ENCODE measurements around the gene EVX2.

EVX2 gene

DNA sequence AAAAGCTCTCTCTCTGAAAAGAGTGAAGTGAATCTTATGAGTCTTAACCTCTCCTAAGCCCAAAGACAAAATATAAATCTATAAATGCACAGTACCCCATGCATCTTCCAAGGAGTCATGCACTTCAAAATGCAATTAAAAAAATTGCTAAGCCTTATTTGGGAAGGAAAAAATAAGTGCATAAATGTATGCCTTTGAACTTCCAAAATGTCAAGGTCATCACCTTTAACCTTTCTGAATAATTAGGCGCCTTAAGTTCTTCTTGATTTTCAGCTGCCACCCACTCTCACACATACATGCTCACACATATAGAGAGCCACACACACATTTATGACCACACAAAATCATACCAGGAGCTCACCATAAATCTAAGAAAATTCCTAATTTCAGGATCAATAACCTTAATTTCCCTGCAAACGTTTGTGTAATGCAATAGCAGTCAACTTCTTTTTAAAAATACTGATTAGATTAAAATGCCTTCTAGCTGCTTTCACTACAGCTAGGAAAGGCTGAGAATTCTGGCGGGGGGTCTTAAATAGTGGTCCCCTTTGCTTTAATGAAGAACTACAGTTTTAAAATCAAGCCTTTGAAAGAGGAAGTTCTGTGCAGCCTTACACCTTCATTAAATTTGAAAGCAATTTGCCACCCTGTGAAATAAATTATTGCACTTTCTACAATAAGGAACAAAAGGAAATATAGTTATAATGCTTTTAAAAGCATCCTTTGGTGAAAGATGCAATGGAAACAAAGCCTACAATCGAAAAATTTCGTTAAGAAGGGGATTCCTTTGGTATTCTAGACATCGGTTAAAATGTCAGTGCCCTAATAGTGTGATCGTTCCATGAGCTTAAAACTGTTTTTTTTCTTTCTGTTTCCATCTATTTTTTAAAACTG lies 26.9 kb upstream of the EVX2 start:
- TF ChIP-seq, protein P1, sequence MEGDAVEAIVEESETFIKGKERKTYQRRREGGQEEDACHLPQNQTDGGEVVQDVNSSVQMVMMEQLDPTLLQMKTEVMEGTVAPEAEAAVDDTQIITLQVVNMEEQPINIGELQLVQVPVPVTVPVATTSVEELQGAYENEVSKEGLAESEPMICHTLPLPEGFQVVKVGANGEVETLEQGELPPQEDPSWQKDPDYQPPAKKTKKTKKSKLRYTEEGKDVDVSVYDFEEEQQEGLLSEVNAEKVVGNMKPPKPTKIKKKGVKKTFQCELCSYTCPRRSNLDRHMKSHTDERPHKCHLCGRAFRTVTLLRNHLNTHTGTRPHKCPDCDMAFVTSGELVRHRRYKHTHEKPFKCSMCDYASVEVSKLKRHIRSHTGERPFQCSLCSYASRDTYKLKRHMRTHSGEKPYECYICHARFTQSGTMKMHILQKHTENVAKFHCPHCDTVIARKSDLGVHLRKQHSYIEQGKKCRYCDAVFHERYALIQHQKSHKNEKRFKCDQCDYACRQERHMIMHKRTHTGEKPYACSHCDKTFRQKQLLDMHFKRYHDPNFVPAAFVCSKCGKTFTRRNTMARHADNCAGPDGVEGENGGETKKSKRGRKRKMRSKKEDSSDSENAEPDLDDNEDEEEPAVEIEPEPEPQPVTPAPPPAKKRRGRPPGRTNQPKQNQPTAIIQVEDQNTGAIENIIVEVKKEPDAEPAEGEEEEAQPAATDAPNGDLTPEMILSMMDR (IDR thresholded peaks at IDR 0.05; ENCODE audit: low read depth, low read length, missing control alignments), result no peak
- DNase-seq (ENCODE audit: low read depth), result no peak
- H3K4me3 ChIP-seq (ENCODE audit: low read depth, low read length), result no peak overlapping the region

DNA sequence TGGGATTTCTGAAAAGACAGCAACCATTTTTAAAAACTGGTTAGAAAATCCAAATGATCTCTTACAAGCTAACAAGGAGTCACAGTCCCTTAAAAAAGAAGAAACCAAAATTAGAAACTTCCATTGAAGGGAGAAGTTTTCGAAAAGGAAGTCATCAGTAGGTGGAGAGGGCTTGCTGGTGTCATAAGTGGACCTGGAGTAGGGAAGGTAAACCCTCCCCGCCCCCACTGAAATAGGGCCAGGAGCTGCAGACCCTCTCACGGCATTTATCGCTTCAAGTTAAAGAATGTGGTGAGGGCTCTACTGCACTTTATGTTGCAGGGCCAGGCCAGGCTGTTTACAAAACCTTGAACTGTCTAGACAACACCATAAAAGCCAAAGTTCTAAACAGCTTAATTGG lies 26.2 kb upstream of the EVX2 start:
- TF ChIP-seq, protein P1 (IDR thresholded peaks at IDR 0.05; ENCODE audit: low read depth, low read length, missing control alignments), result no peak
- no peak overlapping the region for H3K4me3 ChIP-seq (ENCODE audit: low read depth, low read length)
- DNase-seq (ENCODE audit: low read depth), result no peak

DNA sequence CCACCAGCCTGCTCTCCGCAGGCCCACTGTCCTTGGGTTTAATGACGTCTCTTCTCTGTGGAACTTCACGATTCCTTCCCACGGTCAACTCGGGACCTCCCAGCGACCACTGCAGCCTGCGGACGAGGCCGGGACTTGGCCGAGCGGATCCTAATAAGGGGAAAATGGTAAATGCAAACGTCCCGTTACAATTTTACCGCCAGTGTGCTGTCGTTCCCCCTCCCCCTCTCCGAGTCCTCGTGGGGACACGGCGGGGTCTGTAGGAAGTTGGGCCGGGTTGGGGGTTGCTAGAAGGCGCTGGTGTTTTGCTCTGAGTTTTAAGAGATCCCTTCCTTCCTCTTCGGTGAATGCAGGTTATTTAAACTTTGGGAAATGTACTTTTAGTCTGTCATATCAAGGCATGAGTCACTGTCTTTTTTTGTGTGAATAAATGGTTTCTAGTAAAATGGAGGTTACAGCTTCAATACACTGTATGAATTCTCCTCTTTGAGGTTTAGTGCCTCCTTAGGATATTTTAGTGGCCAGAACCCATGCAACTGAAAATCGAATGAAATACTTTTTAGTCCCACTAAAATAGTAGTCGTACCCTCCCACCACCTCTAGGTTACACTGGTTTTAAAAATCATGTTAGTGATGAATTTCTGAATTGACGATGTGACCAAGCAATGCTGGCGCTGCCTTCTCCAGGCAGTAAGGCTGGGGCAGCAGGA lies 25.6 kb upstream of the EVX2 start:
- H3K4me3 ChIP-seq (ENCODE audit: low read depth, low read length), result no peak overlapping the region
- TF ChIP-seq, protein P1 (IDR thresholded peaks at IDR 0.05; ENCODE audit: low read depth, low read length, missing control alignments), result no peak

DNA sequence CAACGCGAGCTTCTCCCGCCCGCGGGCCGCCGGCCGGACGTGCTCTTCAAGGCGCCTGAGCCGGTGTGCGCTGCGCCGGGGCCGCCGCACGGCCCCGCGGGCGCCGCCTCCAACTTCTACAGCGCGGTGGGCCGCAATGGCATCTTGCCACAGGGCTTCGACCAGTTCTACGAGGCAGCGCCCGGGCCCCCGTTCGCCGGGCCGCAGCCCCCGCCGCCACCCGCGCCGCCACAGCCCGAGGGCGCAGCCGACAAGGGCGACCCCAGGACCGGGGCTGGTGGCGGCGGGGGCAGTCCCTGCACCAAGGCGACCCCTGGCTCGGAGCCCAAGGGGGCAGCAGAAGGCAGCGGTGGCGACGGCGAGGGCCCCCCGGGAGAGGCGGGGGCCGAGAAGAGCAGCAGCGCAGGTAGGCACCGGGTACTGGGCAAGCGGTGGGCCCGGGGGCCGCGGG lies 24.0 kb upstream of the EVX2 start:
- no peak overlapping the region for H3K4me3 ChIP-seq (ENCODE audit: low read depth, low read length)
- TF ChIP-seq, protein P1 (IDR thresholded peaks at IDR 0.05; ENCODE audit: low read depth, low read length, missing control alignments), result no peak
- no peak for DNase-seq (ENCODE audit: low read depth)

More for the DNA sequence above, 25.6 kb upstream of the EVX2 start:
- no peak for DNase-seq (ENCODE audit: low read depth)

DNA sequence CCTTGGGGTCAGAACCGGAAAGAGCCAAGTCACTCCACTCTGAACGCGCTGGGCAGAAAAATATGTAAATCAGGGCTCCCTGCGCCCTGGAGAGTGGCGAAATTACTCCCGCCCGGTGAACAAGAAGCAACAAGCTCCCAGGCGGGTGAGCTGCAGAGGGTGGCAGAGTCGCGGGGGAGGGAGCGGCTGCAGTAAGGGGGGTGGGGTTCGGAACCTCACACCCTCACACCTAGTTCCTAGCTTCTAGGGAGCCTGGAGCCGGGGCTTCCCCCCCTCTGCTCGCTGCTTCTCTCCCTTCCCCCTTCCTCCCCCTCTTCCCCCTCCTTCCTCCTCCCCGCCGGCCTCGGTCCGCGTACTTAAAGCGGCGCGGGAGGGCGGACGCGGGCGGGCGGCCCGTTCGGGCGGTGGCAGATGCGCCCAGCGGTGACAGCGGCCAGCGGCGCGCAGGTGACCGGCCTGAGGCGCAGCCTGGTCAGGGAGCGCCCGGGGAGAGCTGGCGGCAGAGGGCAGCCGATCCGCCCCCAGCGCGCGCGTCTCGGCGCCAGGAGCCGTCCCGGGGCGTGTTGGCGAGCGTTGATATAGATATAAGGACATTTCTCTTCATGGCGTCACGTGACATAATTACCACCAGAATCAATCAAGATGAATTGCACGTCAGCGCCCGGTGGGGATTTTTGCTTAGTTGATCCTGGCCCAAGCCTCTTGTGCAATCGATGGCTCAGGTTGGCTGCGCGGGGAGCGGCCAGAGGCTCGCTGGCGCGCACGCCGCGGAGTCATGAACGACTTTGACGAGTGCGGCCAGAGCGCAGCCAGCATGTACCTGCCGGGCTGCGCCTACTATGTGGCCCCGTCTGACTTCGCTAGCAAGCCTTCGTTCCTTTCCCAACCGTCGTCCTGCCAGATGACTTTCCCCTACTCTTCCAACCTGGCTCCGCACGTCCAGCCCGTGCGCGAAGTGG lies 23.1 kb upstream of the EVX2 start, which contains the start of gene HOXD11:
Gene HOXD11, plus strand, starts transcription at position 700 of the 959 bp plus-strand sequence. Its CDS starts 76 bp downstream, at position 776.
- no peak within 1 kb of the TSS for H3K4me3 ChIP-seq (ENCODE audit: low read depth, low read length)
- DNase-seq (ENCODE audit: low read depth), result no peak
- TF ChIP-seq, protein P1 (IDR thresholded peaks at IDR 0.05; ENCODE audit: low read depth, low read length, missing control alignments), result no peak

Measured in GM12864 (cell line).